Activated CD4-positive, alpha-beta T cell treated with anti-CD3 and anti-CD28 coated beads, Interleukin-2, amount 10 ng/mL, durations not matched to agents 24 days and 14 days (primary cell): ENCODE results near the gene CALCOCO1. TPM values are rescaled to one million over a fixed set of nuclear protein-coding genes. Genes with fewer than 3 reads are reported as not detected.

Source experiments
- DNase-seq: peaks from one replicate; pipeline ENCODE4 v3.0.0; 2022
- H3K27ac Mint-ChIP-seq: one replicate; pipeline ENCODE4 v1.8.0; 2022; ENCODE audit warnings: mild to moderate bottlenecking, mixed read lengths
- H3K27me3 Mint-ChIP-seq: one replicate; pipeline ENCODE4 v1.8.0; 2022; ENCODE audit warnings: mixed read lengths
- H3K36me3 Mint-ChIP-seq: one replicate; pipeline ENCODE4 v1.8.0; 2022; ENCODE audit warnings: low read depth, mild to moderate bottlenecking, mixed read lengths
- H3K4me1 Mint-ChIP-seq: one replicate; pipeline ENCODE4 v1.8.0; 2021; ENCODE audit warnings: mixed read lengths
- H3K4me3 Mint-ChIP-seq: one replicate; pipeline ENCODE4 v1.8.0; 2022; ENCODE audit warnings: mild to moderate bottlenecking, moderate library complexity, mixed read lengths
- H3K9me3 Mint-ChIP-seq: one replicate; pipeline ENCODE4 v1.8.0; 2021; ENCODE audit warnings: mixed read lengths
- intact Hi-C: fragments of 100-400 bp; cut with micrococcal nuclease; formaldehyde crosslinking; loops from one replicate; pipeline ENCODE4 v1.15.1; 2023
- total RNA-seq: library from RNA; stranded (reverse); gene quantifications from 2 replicates; pipeline ENCODE4 v1.2.3, GENCODE V29; 2022

Gene CALCOCO1
- total RNA-seq, 1 donor from 2014 or later, result 15.2 TPM

GRCh38 chr12:53714004-53714403 is 13.2 kb downstream of the CALCOCO1 start:
- Mint-ChIP-seq H3K27ac (no peak overlapping the region), H3K4me3 (no peak overlapping the region), H3K27me3 (peaks cover 2% of the 10 kb centered on the region)

DNA sequence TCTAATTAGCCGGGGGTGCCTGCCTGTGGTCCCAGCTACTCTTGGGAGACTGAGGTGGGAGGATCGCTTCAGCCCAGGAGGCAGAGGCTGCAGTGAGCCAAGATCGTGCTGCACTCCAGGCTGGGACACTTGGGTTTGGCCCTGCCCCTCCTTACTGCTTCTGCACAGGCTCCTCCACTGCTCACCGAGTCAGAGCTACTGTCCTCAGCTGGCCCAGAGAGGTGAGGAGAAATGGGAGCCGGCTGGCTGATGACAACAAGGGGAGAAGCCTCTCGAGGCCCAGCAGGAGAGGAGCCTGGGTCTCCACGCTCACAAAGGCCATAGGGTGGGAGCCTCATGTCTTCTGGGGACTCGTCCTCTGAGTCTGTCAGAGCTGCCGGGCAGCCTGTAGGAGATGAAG is 13.7 kb downstream of the CALCOCO1 start:
- DNase-seq, result no peak
- no peak overlapping the region for H3K4me3 Mint-ChIP-seq
- H3K9me3 Mint-ChIP-seq, result no peaks in the 10 kb centered on the region
- no peak overlapping the region for H3K27ac Mint-ChIP-seq
- peaks cover 7% of the 10 kb centered on the region for H3K27me3 Mint-ChIP-seq
- intact Hi-C loops, result no loop called here
- H3K36me3 Mint-ChIP-seq, result peaks cover 9% of the 10 kb centered on the region
- H3K4me1 Mint-ChIP-seq, result no peaks in the 10 kb centered on the region

More at GRCh38 chr12:53714004-53714403, 13.2 kb downstream of the CALCOCO1 start:
- no peaks in the 10 kb centered on the region for H3K4me1 Mint-ChIP-seq
- intact Hi-C loops, result no loop called here
- H3K9me3 Mint-ChIP-seq, result no peaks in the 10 kb centered on the region
- peaks cover 9% of the 10 kb centered on the region for H3K36me3 Mint-ChIP-seq
- DNase-seq, result no peak

- Mint-ChIP-seq H3K36me3 (peaks cover 9% of the 10 kb centered on the region), H3K4me1 (no peaks in the 10 kb centered on the region), H3K4me3 (no peak overlapping the region), H3K9me3 (no peaks in the 10 kb centered on the region), H3K27ac (no peak overlapping the region), H3K27me3 (peaks cover 14% of the 10 kb centered on the region)
- DNase-seq, result no peak
- intact Hi-C loops, result no loop called here
Measured at GRCh38 chr12:53712059-53712643, 15.1 kb downstream of the CALCOCO1 start.

DNA sequence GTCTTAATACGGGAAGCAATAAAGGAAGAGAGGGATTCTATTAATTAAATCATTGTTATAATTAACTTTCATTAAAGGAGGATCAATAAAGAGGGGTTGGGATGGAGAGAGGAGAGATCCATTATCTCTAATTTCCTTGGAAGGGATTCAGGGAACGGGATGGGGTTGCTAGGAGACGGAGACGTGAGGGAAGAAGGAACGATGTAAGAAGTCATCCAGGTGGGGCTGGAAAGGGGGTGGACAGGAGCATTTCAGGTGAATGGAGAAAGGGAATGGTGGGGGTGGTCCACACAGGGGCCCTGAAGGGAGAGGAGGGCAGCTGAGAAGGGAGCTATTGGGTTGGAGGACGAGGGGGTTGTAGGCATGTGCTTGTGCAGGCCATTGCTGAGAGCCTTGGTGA is 17.2 kb downstream of the CALCOCO1 start:
- Mint-ChIP-seq H3K4me1 (no peaks in the 10 kb centered on the region), H3K27me3 (peaks cover 27% of the 10 kb centered on the region), H3K36me3 (peaks cover 3% of the 10 kb centered on the region), H3K27ac (no peak overlapping the region), H3K4me3 (no peak overlapping the region), H3K9me3 (no peaks in the 10 kb centered on the region)
- DNase-seq, result no peak
- intact Hi-C loops, result no loop called here

GRCh38 chr12:53709671-53710070 is 17.6 kb downstream of the CALCOCO1 start:
- intact Hi-C loops, result no loop called here
- H3K27ac Mint-ChIP-seq, result no peak overlapping the region
- H3K9me3 Mint-ChIP-seq, result no peaks in the 10 kb centered on the region
- H3K4me3 Mint-ChIP-seq, result no peak overlapping the region
- H3K4me1 Mint-ChIP-seq, result no peaks in the 10 kb centered on the region
- H3K27me3 Mint-ChIP-seq, result peaks cover 29% of the 10 kb centered on the region
- H3K36me3 Mint-ChIP-seq, result peaks cover 3% of the 10 kb centered on the region
- no peak for DNase-seq

DNA sequence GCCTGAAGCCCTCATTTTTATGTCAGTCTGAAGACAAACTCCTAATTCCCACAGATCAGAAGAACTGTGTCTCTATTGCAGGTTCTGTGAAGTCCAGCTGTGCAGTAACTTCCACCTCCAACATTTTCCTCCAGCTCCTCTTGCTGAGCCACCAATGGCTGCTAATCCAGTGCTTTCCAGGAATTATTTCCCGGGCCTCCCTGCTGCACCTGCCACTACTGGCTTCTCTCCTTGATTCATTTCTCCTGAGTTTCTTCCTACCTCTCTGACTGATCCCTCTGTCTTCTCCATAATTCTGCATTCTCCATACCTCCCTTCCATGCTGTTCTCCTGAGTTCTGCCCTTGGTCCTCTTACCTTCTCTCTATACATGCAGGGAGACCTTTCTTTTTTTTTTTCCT is 21.2 kb downstream of the CALCOCO1 start:
- peaks cover 2% of the 10 kb centered on the region for H3K4me1 Mint-ChIP-seq
- no peak overlapping the region for H3K4me3 Mint-ChIP-seq
- H3K9me3 Mint-ChIP-seq, result no peaks in the 10 kb centered on the region
- no peaks in the 10 kb centered on the region for H3K36me3 Mint-ChIP-seq
- H3K27ac Mint-ChIP-seq, result no peak overlapping the region
- intact Hi-C loops, result no loop called here
- peaks cover 58% of the 10 kb centered on the region for H3K27me3 Mint-ChIP-seq
- DNase-seq, result no peak

DNA sequence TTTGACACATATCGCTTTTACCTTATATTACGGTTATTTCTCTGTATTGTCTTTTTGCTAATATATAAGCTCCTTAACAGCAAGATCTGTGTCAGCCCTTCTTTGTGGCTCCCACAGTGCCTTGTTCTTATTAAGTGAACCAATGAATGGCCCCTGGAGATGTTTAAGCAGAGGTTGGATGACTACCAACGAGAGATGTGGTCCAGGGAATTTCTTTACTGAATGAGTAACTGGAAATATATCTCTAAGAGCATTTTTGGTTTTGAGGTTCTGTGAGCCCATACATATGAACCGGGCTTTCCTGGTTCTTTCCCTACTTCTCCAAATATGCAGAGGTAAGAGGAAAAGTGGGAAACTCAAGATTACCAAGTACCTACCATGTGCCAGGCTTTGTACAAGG is 23.5 kb downstream of the CALCOCO1 start:
- no peak for DNase-seq
- Mint-ChIP-seq H3K36me3 (no peaks in the 10 kb centered on the region), H3K27ac (no peak overlapping the region), H3K9me3 (no peaks in the 10 kb centered on the region), H3K4me1 (peaks cover 2% of the 10 kb centered on the region), H3K27me3 (peaks cover 73% of the 10 kb centered on the region), H3K4me3 (no peak overlapping the region)
- intact Hi-C loops, result no loop called here

GRCh38 chr12:53701518-53702264 is 25.6 kb downstream of the CALCOCO1 start:
- Mint-ChIP-seq H3K36me3 (no peaks in the 10 kb centered on the region), H3K27me3 (peaks cover 79% of the 10 kb centered on the region), H3K4me1 (peaks cover 5% of the 10 kb centered on the region), H3K27ac (no peak overlapping the region), H3K4me3 (no peak overlapping the region), H3K9me3 (no peaks in the 10 kb centered on the region)
- peak; percentile 92 for DNase-seq
- intact Hi-C loops, result loop anchor here (1.0 kb wide), 2 partner anchors 42 to 45 kb away; no protein-coding TSS in a partner anchor

GRCh38 chr12:53700567-53700966 is 26.7 kb downstream of the CALCOCO1 start:
- peaks cover 13% of the 10 kb centered on the region for H3K4me1 Mint-ChIP-seq
- no peak overlapping the region for H3K4me3 Mint-ChIP-seq
- H3K27me3 Mint-ChIP-seq, result peaks cover 80% of the 10 kb centered on the region
- no peaks in the 10 kb centered on the region for H3K9me3 Mint-ChIP-seq
- DNase-seq, result no peak
- H3K27ac Mint-ChIP-seq, result no peak overlapping the region
- H3K36me3 Mint-ChIP-seq, result no peaks in the 10 kb centered on the region
- intact Hi-C loops, result no loop called here

DNA sequence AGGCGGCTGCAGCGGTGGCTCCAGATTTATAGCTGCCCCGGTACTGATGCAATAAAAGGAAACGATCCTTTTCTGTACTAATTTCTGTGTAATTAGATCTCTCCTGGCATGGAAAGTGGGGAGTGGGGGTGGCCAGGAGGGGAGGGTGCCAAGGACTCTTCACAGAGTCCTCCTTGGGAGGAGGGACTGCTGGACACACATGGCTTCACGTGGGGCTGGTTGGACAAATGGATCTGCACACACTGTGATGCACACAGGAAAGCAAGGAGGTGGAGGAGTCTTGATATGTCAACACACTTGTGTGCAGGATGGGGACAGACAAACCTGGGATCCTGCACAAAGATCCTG is 27.6 kb downstream of the CALCOCO1 start:
- peaks cover 85% of the 10 kb centered on the region for H3K27me3 Mint-ChIP-seq
- no peaks in the 10 kb centered on the region for H3K36me3 Mint-ChIP-seq
- H3K4me3 Mint-ChIP-seq, result no peak overlapping the region
- H3K27ac Mint-ChIP-seq, result no peak overlapping the region
- intact Hi-C loops, result loop anchor here (10.0 kb wide), 1 partner anchor 285 kb away; the partner anchor contains the start of gene HOXC10
- DNase-seq, result no peak
- no peaks in the 10 kb centered on the region for H3K9me3 Mint-ChIP-seq
- peaks cover 20% of the 10 kb centered on the region for H3K4me1 Mint-ChIP-seq

DNA sequence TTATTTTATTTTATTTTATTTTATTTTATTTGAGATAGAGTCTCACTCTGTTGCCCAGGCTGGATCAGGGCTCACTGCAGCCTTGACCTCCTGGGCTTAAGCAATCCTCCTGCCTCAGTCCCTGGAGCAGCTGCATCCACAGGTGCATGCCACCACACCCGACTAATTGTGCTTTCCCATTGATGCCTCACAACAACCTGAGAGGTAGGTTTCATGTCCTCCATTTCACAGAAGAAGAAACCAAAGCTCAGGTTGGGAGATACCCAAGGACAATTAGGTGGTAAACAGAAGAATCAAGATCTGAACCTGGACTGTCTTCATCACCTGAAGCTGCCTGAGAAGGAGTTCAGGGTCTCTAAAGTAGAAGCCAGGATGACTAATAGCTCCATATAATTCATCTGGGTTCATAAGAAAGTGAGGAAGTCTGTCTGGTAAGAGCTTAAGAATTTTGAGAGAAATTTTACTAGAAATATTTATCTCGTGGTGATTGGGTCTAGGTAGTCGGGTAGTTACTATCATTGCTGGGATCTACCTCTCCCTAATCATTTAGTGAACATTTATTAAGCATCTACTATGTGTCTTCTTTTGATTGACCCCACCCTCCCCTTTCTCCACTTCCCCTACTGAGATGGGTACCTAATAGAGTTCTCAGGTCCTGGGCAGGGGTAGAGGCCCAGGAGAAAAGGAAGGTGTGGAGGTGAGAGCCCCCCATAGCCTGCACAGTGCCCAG is 28.1 kb downstream of the CALCOCO1 start:
- intact Hi-C loops, result loop anchor here (10.0 kb wide), 1 partner anchor 286 kb away; the partner anchor contains the start of gene HOXC10
- H3K27ac Mint-ChIP-seq, result no peak overlapping the region
- no peaks in the 10 kb centered on the region for H3K36me3 Mint-ChIP-seq
- DNase-seq, result no peak
- peaks cover 24% of the 10 kb centered on the region for H3K4me1 Mint-ChIP-seq
- peaks cover 87% of the 10 kb centered on the region for H3K27me3 Mint-ChIP-seq
- H3K9me3 Mint-ChIP-seq, result no peaks in the 10 kb centered on the region
- H3K4me3 Mint-ChIP-seq, result no peak overlapping the region

- Mint-ChIP-seq H3K36me3 (no peaks in the 10 kb centered on the region), H3K27me3 (peaks cover 79% of the 10 kb centered on the region), H3K27ac (no peak overlapping the region), H3K4me1 (peaks cover 22% of the 10 kb centered on the region), H3K4me3 (no peak overlapping the region), H3K9me3 (no peaks in the 10 kb centered on the region)
- intact Hi-C loops, result loop anchor here (10.0 kb wide), 1 partner anchor 288 kb away; the partner anchor contains the start of gene HOXC10
- no peak for DNase-seq
Measured at GRCh38 chr12:53696655-53697331, 30.5 kb downstream of the CALCOCO1 start.

GRCh38 chr12:53696285-53696654 is 31.0 kb downstream of the CALCOCO1 start:
- no peak overlapping the region for H3K27ac Mint-ChIP-seq
- H3K4me3 Mint-ChIP-seq, result no peak overlapping the region
- H3K4me1 Mint-ChIP-seq, result peaks cover 22% of the 10 kb centered on the region
- peaks cover 77% of the 10 kb centered on the region for H3K27me3 Mint-ChIP-seq
- H3K9me3 Mint-ChIP-seq, result no peaks in the 10 kb centered on the region
- no peaks in the 10 kb centered on the region for H3K36me3 Mint-ChIP-seq
- DNase-seq, result no peak
- intact Hi-C loops, result loop anchor here (10.0 kb wide), 1 partner anchor 289 kb away; the partner anchor contains the start of gene HOXC10
